Measurements from ENCODE around the gene CA10. TPM values are rescaled to one million over a fixed set of nuclear protein-coding genes. Genes with fewer than 3 reads are reported as not detected.

CA10 gene
- total and polyA plus RNA-seq, 2 of the 4 experiments (the other 2 are of a cell fraction) = not detected

GRCh38 chr17:52036416-52036815 is 122.1 kb downstream of the CA10 start:
- no peak overlapping the region for H2AK5ac ChIP-seq (ENCODE audit: low read depth, low read length)
- H3K36me3 ChIP-seq (ENCODE audit: control insufficient read depth, insufficient read depth, low read length) = no peaks in the 10 kb centered on the region
- H2AFZ ChIP-seq (replicated peaks; ENCODE audit: low read length, poor library complexity) = no peak overlapping the region
- no peak for DNase-seq
- intact Hi-C loops (cut with micrococcal nuclease) (no loop called here), in situ Hi-C loops (cut with MboI; ENCODE audit: low sequenced_read_pairs) (no loop called here), dilution Hi-C loops (cut with HindIII; ENCODE audit: low sequenced_read_pairs, unreplicated experiment) (no loop called here)
- no peak overlapping the region for H2BK5ac ChIP-seq (ENCODE audit: low read depth, low read length, poor library complexity, severe bottlenecking)
- H3K4me2 ChIP-seq (ENCODE audit: low read depth, low read length) = no peak overlapping the region
- TF ChIP-seq RAD21 (IDR thresholded peaks at IDR 0.05; ENCODE audit: low read length) (no peak), FOS (IDR thresholded peaks at IDR 0.05; ENCODE audit: low read depth, low read length) (no peak), BHLHE40 (IDR thresholded peaks at IDR 0.05; ENCODE audit: low read depth, low read length) (no peak), RFX5 (IDR thresholded peaks at IDR 0.05; ENCODE audit: low read depth, low read length) (no peak), USF2 (IDR thresholded peaks at IDR 0.05; ENCODE audit: low read depth, low read length) (no peak), CHD1 (IDR thresholded peaks at IDR 0.05; ENCODE audit: low read depth, low read length) (no peak), SMC3 (IDR thresholded peaks at IDR 0.05; ENCODE audit: low read depth, low read length) (no peak), RCOR1 (IDR thresholded peaks at IDR 0.05; ENCODE audit: insufficient replicate concordance, low read length) (no peak), NFE2L2 (IDR thresholded peaks at IDR 0.05; ENCODE audit: low read depth, low read length) (no peak), MAZ (IDR thresholded peaks at IDR 0.05; ENCODE audit: borderline replicate concordance, low read depth, low read length) (no peak), MAFK (IDR thresholded peaks at IDR 0.05; ENCODE audit: low read depth, low read length) (no peak), MXI1 (IDR thresholded peaks at IDR 0.05; ENCODE audit: borderline replicate concordance, low read depth, low read length) (no peak), ELK1 (IDR thresholded peaks at IDR 0.05; ENCODE audit: borderline replicate concordance, low read depth, low read length) (no peak), POLR2A (IDR thresholded peaks at IDR 0.05; ENCODE audit: low read depth, low read length) (no peak), CEBPB (IDR thresholded peaks at IDR 0.05; ENCODE audit: low read depth, low read length) (no peak), CTCF (conservative IDR thresholded peaks at IDR 0.05; ENCODE audit: low read depth, low read length) (no peak)
- H3K79me1 ChIP-seq (ENCODE audit: low read depth in 1 of 2, low read length in 2 of 2) = no peaks in the 10 kb centered on the region
- H2BK15ac ChIP-seq (ENCODE audit: low read depth, low read length) = no peak overlapping the region
- H3K27me3 ChIP-seq (ENCODE audit: control insufficient read depth, insufficient read depth, low read length) = no peaks in the 10 kb centered on the region
- BruUV-seq (replicated peaks) = no TSS peak
- CTCF ChIA-PET = no interaction called here
- no peak overlapping the region for H3K4me3 ChIP-seq (ENCODE audit: insufficient read depth, low read depth, low read length)
- H3K4ac ChIP-seq (ENCODE audit: low read depth, low read length) = no peak overlapping the region
- H3K9ac ChIP-seq (ENCODE audit: low read depth, low read length) = no peak overlapping the region
- H3K18ac ChIP-seq (ENCODE audit: low read depth, low read length) = no peak overlapping the region
- H3K14ac ChIP-seq (replicated peaks; ENCODE audit: low read depth, low read length) = no peak overlapping the region
- no peak overlapping the region for H3K56ac ChIP-seq (ENCODE audit: extremely low read depth, insufficient read depth, low read length)
- no peaks in the 10 kb centered on the region for H4K20me1 ChIP-seq (ENCODE audit: insufficient read depth, low read length)
- no peak overlapping the region for H2BK120ac ChIP-seq (ENCODE audit: low read depth, low read length)
- no peak overlapping the region for H3K23ac ChIP-seq (ENCODE audit: low read depth, low read length)
- H4K8ac ChIP-seq (ENCODE audit: low read depth in 2 of 2, low read length in 2 of 2) = no peak overlapping the region
- H4K5ac ChIP-seq (ENCODE audit: low read depth, low read length) = no peak overlapping the region
- H4K91ac ChIP-seq (ENCODE audit: insufficient read depth, low read depth, low read length) = no peak overlapping the region
- peaks cover 8% of the 10 kb centered on the region for H3K9me3 ChIP-seq (ENCODE audit: control insufficient read depth, insufficient read depth, low read length)
- H2BK20ac ChIP-seq (ENCODE audit: low read depth, low read length) = no peak overlapping the region
- H2AK9ac ChIP-seq (replicated peaks; ENCODE audit: low read depth, low read length, poor library complexity) = no peak overlapping the region
- no peak overlapping the region for H3K27ac ChIP-seq (ENCODE audit: insufficient read depth, low read length)
- no peaks in the 10 kb centered on the region for H3K4me1 ChIP-seq (ENCODE audit: control insufficient read depth, insufficient read depth, low read length)
- no peaks in the 10 kb centered on the region for H3K9me1 ChIP-seq (ENCODE audit: insufficient read depth, low read length)
- POLR2A ChIA-PET (ENCODE audit: unreplicated experiment) = no interaction called here
- no peak for ATAC-seq (ENCODE audit: low read depth)
